Muscle of leg (tissue), 11 donors: Measurements from ENCODE around the gene GNA12. TPM values are rescaled to one million over a fixed set of nuclear protein-coding genes. Genes with fewer than 3 reads are reported as not detected.

ENCODE experiments used
- DNase-seq: peaks from one replicate; pipeline ENCODE4 v3.0.0; 2013
- H3K27ac ChIP-seq: one replicate; pipeline ENCODE4 v1.5.1; 2013; ENCODE audit warnings: mild to moderate bottlenecking, low read length, control low read depth
- H3K27me3 ChIP-seq: one replicate; pipeline ENCODE4 v1.6.1; 2013; ENCODE audit warnings: low read length; ENCODE audit not compliant: control insufficient read depth, insufficient read depth
- H3K36me3 ChIP-seq: one replicate; pipeline ENCODE4 v1.6.1; 2013; ENCODE audit warnings: low read length; ENCODE audit not compliant: control insufficient read depth, insufficient read depth
- H3K4me1 ChIP-seq: one replicate; pipeline ENCODE4 v1.6.1; 2013; ENCODE audit warnings: low read length; ENCODE audit not compliant: control insufficient read depth, insufficient read depth
- H3K4me3 ChIP-seq: one replicate; pipeline ENCODE4 v1.5.1; 2013; ENCODE audit warnings: low read length, control low read depth
- H3K9me3 ChIP-seq: replicated peaks from 2 replicates; pipeline ENCODE4 v1.6.1; 2013; ENCODE audit warnings: low read depth, low read length; ENCODE audit not compliant: control insufficient read depth
- WGBS: methylation state at CpG from one replicate; pipeline ENCODE4 v1.1.5; 2013; ENCODE audit warnings: missing lambda C conversion rate; ENCODE audit not compliant: insufficient coverage; 5-methylcytosine and 5-hydroxymethylcytosine counted together
- polyA plus RNA-seq, 8 donors: library from polyadenylated mRNA; unstranded; fragments of 120-200 nt; gene quantifications; one replicate each; pipeline versions ENCODE4 v1.2.1 to v1.2.3, GENCODE V29; 2013; ENCODE audit warnings: inconsistent platforms in 1 of 8, low replicate concordance in 1 of 8; ENCODE audit not compliant: insufficient read length in 8 of 8, insufficient read depth in 1 of 8
- total RNA-seq: library from RNA; stranded (reverse); fragments of 120-200 nt; gene quantifications from one replicate; pipeline ENCODE4 v1.2.4, GENCODE V29; 2013

Gene GNA12
- total and polyA plus RNA-seq, 9 donors: 6.6 to 40.4 (median 31.6) TPM

DNA sequence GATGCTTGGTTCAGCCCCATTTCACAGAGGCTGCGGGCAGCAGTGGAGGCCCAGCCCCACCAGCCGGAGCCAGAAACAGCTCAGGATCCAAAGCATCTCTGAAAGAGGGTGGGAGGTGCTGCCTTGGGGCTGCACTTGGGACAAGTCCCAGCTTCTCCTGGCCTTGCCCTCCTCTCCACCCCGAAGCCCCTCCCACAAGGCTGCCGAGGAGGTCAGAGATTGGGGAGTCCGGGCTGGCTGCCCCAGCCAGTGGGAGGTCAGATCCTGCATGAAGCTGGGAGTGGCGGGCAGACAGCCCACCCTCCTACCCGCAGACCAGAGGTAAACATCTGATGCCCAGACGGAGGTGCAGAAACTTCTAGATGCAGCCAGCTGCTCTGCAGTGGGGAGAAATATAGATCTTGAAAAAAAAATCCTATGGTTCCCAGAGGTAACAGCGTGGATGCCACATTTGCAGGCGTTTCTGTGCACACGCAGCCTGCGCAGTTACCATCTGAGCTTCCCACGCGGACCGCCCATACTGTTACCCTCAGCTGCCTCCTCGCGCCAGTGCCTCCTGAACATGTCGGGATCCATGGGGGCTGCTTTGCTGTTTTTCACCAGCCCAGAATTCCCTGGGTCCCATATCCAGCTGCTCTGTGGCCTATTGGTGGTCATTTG lies 36.9 kb upstream of the GNA12 start:
- H3K27ac ChIP-seq: no peak overlapping the region
- H3K9me3 ChIP-seq: no peaks in the 10 kb centered on the region
- peaks cover 5% of the 10 kb centered on the region for H3K27me3 ChIP-seq
- 72% methylated on average over 7 of the region's 18 CpGs for WGBS
- no peaks in the 10 kb centered on the region for H3K36me3 ChIP-seq
- peaks cover 17% of the 10 kb centered on the region for H3K4me1 ChIP-seq
- peak; percentile 35 for DNase-seq
- H3K4me3 ChIP-seq: no peak overlapping the region

DNA sequence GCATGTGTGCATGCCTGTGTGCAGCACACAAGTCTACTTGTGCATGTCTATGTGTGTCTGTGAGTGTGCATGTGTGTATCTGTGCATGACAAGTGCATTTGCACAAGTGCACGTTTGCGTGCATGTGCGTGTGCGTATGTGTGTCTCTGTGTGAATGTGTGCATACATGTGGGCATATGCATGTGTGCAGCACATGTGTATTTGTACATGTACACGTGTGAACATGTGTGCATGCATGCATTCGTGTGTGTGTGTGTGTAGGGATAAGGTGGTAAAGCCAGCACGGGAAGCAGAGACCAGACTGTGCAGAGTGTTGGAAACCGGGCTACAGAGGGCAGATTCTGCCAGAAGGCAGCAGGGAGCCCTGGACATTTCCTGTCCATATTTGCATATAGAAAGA lies 35.9 kb upstream of the GNA12 start:
- Histone ChIP-seq H3K27me3 (peaks cover 5% of the 10 kb centered on the region), H3K27ac (no peak overlapping the region), H3K9me3 (no peaks in the 10 kb centered on the region), H3K4me1 (peaks cover 17% of the 10 kb centered on the region), H3K36me3 (no peaks in the 10 kb centered on the region), H3K4me3 (no peak overlapping the region)
- WGBS: 72% methylated on average over 7 of the region's 8 CpGs
- no peak for DNase-seq

DNA sequence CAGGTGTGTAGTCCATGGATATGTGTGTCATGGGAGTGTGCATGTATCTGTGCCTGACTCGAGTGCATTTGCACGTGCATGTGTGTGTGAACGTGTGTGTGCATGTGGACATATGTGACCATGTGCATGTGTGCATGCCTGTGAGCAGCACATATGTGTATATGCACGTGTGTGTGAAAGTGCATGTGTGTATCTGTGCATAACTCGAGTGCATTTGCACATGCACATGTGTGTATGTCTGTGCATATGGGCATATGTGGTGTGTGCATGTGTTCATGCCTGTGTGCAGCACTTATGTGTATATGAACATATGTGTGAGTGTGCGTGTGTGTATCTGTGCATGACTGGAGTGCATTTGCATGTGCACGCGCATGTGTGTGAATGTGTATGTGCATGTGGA lies 35.2 kb upstream of the GNA12 start:
- no peaks in the 10 kb centered on the region for H3K36me3 ChIP-seq
- 88% methylated on average over 8 of the region's 8 CpGs for WGBS
- H3K4me1 ChIP-seq: peaks cover 17% of the 10 kb centered on the region
- no peaks in the 10 kb centered on the region for H3K9me3 ChIP-seq
- no peak overlapping the region for H3K27ac ChIP-seq
- H3K4me3 ChIP-seq: no peak overlapping the region
- DNase-seq: no peak
- peaks cover 5% of the 10 kb centered on the region for H3K27me3 ChIP-seq

DNA sequence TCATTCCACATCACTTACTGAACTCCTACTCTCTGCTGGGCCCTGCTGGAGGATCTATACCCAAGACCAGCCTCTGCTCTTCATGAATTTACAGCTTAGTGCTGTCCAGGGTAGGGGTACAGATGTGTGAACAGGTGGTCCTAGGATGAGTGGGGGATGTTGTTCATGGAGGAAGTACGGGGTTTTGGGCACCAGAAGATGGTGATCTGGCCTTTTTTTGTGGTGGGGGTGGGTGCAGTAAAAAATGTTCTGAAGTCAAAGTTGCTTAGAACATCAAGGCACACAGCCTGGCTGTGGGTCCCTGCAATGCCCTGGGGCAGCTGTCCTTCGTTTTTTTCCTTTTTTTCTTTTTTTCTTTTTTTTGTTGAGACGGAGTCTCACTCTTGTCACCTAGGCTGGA lies 34.2 kb upstream of the GNA12 start:
- H3K27me3 ChIP-seq: peaks cover 5% of the 10 kb centered on the region
- H3K4me1 ChIP-seq: peaks cover 22% of the 10 kb centered on the region
- H3K27ac ChIP-seq: no peak overlapping the region
- no peaks in the 10 kb centered on the region for H3K9me3 ChIP-seq
- no peak overlapping the region for H3K4me3 ChIP-seq
- no peaks in the 10 kb centered on the region for H3K36me3 ChIP-seq
- DNase-seq: no peak
- 43% methylated on average over 1 of the region's 3 CpGs for WGBS

- peaks cover 32% of the 10 kb centered on the region for H3K4me1 ChIP-seq
- 52% methylated on average over 20 of the region's 24 CpGs for WGBS
- H3K36me3 ChIP-seq: no peaks in the 10 kb centered on the region
- no peak overlapping the region for H3K4me3 ChIP-seq
- DNase-seq: no peak
- no peaks in the 10 kb centered on the region for H3K9me3 ChIP-seq
- H3K27ac ChIP-seq: no peak overlapping the region
- H3K27me3 ChIP-seq: peaks cover 3% of the 10 kb centered on the region
These were observed 32.1 kb upstream of the GNA12 start for GRCh38 chr7:2876031-2876731.

DNA sequence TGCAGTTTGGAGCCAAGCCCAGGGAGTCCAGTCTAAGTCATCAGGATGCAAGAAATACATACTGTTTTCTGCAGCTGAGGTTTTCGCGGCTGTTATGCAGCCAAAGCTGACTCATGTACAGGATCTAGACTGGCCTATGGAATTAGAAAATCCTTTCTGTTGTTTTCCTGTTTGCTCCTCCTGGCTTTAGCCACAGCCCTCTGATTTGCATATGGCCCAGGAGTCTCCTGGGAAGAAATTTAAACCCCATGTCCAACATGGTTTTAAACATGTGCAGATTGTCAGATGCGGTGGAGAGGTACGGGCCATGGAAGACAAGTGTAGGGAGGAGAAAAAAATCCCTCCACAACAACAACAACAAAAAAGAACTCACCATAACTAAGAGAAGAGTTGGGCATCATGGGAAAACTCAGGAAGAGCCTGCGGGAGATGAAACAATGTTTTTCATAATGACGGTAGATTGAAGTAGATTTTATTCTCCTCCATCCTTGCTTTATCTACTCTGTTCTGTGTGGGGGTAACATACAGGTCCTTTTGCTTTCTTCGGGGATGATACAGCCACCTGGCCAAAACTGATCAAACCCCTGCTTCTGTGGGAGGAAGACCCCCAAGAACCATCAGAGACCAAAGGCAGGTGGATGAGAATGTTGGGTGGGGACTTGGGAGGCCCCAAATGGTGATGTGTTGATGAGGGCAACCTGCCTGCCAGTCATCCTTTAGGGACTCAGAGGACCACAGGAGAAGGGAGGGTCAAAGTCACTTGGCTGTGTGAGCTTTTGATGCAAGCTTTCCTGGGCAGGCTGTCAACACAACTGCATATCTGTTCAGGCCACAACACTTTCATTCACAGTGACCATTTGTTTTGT lies 29.8 kb upstream of the GNA12 start:
- DNase-seq: peak; percentile 87
- H3K9me3 ChIP-seq: no peaks in the 10 kb centered on the region
- no peak overlapping the region for H3K4me3 ChIP-seq
- peak overlapping the region; percentile 74 for H3K27ac ChIP-seq
- 17% methylated on average over 3 of the region's 7 CpGs for WGBS
- peaks cover 32% of the 10 kb centered on the region for H3K4me1 ChIP-seq
- no peaks in the 10 kb centered on the region for H3K27me3 ChIP-seq
- no peaks in the 10 kb centered on the region for H3K36me3 ChIP-seq

GRCh38 chr7:2873146-2873545 lies 29.0 kb upstream of the GNA12 start:
- H3K36me3 ChIP-seq: no peaks in the 10 kb centered on the region
- whole genome bisulfite sequencing: 55% methylated on average over 9 of the region's 10 CpGs
- no peaks in the 10 kb centered on the region for H3K27me3 ChIP-seq
- H3K4me1 ChIP-seq: peaks cover 27% of the 10 kb centered on the region
- no peaks in the 10 kb centered on the region for H3K9me3 ChIP-seq
- H3K4me3 ChIP-seq: no peak overlapping the region
- DNase-seq: peak; percentile 38
- peak overlapping the region; percentile 74 for H3K27ac ChIP-seq

DNA sequence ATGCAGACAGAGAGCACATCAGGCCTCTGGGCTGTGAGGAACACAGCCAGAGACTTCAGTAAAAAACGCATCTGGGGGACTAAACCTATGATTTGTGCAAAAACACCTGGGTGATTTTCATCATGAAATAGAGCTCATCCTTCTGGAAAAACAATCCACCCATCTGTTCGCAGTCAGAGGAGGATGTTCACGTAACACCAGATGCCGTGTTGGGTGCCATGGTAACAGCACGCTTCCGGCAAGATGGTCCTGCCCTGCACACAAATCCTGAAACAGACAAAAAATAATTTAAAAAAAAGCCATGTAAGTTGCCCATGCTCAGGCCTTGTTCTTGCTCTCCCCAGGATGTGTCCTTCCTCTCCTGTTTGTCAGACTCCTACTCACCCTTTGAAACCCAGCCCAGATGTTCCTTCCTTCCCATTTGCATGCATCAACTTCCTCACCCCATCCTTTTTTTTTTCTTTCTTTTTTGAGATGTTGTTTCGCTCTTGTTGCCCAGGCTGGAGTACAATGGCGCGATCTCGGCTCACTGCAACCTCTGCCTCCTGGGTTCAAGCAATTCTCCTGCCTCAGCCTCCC lies 28.3 kb upstream of the GNA12 start:
- no peak overlapping the region for H3K4me3 ChIP-seq
- H3K36me3 ChIP-seq: no peaks in the 10 kb centered on the region
- no peak overlapping the region for H3K27ac ChIP-seq
- DNase-seq: no peak
- peaks cover 27% of the 10 kb centered on the region for H3K4me1 ChIP-seq
- 69% methylated on average over 9 of the region's 10 CpGs for WGBS
- H3K9me3 ChIP-seq: no peaks in the 10 kb centered on the region
- no peaks in the 10 kb centered on the region for H3K27me3 ChIP-seq

DNA sequence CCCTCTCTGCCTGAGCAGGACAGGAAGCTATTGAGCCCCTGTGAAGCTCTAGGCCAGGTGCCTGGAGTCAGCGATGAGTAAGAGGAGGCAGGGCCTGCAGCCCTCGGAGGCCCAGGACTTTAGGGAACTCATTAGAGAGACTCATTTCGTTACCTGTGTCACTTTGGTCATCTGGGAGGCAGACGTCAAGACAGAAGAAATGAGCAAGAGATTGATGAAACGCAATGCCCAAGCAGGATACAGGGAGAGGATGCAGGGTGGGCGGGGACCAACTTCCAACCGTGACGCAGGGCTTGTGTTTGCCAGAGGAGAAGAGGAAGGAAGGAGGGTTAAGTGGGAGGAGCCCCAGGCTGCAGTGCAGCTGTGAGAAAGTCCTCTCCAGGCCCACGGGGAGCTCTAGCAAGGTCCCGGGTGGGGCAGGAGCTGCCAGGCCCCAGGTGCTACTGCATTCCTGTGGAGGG lies 26.4 kb upstream of the GNA12 start:
- no peaks in the 10 kb centered on the region for H3K36me3 ChIP-seq
- WGBS: 5% methylated on average over 10 of the region's 10 CpGs
- H3K27me3 ChIP-seq: no peaks in the 10 kb centered on the region
- H3K4me1 ChIP-seq: peaks cover 27% of the 10 kb centered on the region
- no peak overlapping the region for H3K4me3 ChIP-seq
- peak; percentile 89 for DNase-seq
- no peak overlapping the region for H3K27ac ChIP-seq
- no peaks in the 10 kb centered on the region for H3K9me3 ChIP-seq

DNA sequence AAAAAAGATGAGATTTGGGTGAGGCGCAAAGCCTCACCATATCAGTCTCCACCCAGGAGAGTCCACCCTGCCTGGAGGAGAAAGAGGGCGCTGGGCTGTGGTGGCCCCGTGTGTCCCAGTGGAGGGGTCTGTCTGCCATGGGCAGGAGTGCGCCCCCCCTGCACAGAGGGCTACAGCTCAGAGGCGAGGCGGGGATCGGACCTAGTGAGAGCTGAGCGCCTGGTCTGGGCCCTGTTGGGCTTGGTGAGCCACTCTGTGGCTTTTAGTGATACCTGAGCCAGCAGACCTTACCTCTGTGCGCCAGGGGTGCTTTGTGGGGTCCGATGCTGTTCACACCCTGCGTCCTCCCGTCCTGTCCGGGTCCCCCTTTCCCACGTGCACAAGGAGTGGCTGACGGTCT lies 25.9 kb upstream of the GNA12 start:
- Histone ChIP-seq H3K36me3 (no peaks in the 10 kb centered on the region), H3K9me3 (no peaks in the 10 kb centered on the region), H3K4me1 (peaks cover 30% of the 10 kb centered on the region), H3K27me3 (no peaks in the 10 kb centered on the region), H3K4me3 (no peak overlapping the region), H3K27ac (no peak overlapping the region)
- DNase-seq: no peak
- 89% methylated on average over 8 of the region's 15 CpGs for WGBS
